Testis (tissue), 3 donors: ENCODE measurements around the gene CHRNA10. TPM values are rescaled to one million over a fixed set of nuclear protein-coding genes. Genes with fewer than 3 reads are reported as not detected.
A peak's percentile ranks its signal among the peaks of the same experiment; 100 is the strongest.

Experiments
- DNase-seq: peaks from one replicate; pipeline ENCODE4 v3.0.0-alpha.2; 2019
- H3K27ac ChIP-seq, 2 donors: fragments of 200-600 bp; sonication (generic); one replicate each; pipeline ENCODE4 v1.5.1; 2019
- H3K27me3 ChIP-seq: fragments of 200-600 bp; sonication (generic); one replicate; pipeline ENCODE4 v1.5.1; 2019
- H3K36me3 ChIP-seq: fragments of 200-600 bp; sonication (generic); one replicate; pipeline ENCODE4 v1.5.1; 2017; ENCODE audit warnings: low read depth; ENCODE audit errors: missing control alignments
- H3K4me1 ChIP-seq: fragments of 200-600 bp; sonication (generic); one replicate; pipeline ENCODE4 v1.5.1; 2019
- H3K4me3 ChIP-seq, 2 donors: fragments of 200-600 bp; sonication (generic); one replicate each; pipeline ENCODE4 v1.5.1; 2017 to 2019
- H3K9me3 ChIP-seq: fragments of 200-600 bp; sonication (generic); one replicate; pipeline ENCODE4 v1.5.1; 2017
- POLR2A ChIP-seq: fragments of 450-650 bp; IDR thresholded peaks from one replicate; pipeline ENCODE4 v1.6.1; 2017; ENCODE audit warnings: antibody characterized with exemption, mild to moderate bottlenecking, moderate library complexity
- WGBS, 2 donors: methylation state at CpG; one replicate each; pipeline ENCODE4 v1.1.5; 2018; 5-methylcytosine and 5-hydroxymethylcytosine counted together
- intact Hi-C: fragments of 100-400 bp; cut with DNase I; formaldehyde crosslinking; loops from one replicate; pipeline ENCODE4 v1.15.1; 2023; ENCODE audit warnings: low total_unique reads
- polyA plus RNA-seq: library from polyadenylated mRNA; stranded (reverse); fragments of 350-450 nt; fragmentation: Illumina TruSeq; extraction: RNeasy Lipid Tissue Mini Kit (QIAGEN cat#74804); gene quantifications from one replicate; pipeline ENCODE4 v1.2.3, GENCODE V29; 2014; ENCODE audit warnings: low read depth, low replicate concordance; ENCODE audit not compliant: insufficient read depth
- total RNA-seq, 2 donors: library from RNA; depleted of rRNA; stranded (reverse); fragments of >200 nt; gene quantifications; one replicate each; pipeline ENCODE4 v1.2.3, GENCODE V29; 2016
- TF ChIP-seq, protein P1 (sequence below), 3 experiments: fragments of 450-650 bp in 2 of 3; fragments of 200-600 bp in 1 of 3; sonication (generic) in 1 of 3; IDR thresholded peaks; one replicate each; pipeline ENCODE4 v1.5.1; 2016 to 2019; ENCODE audit warnings: antibody characterized with exemption in 3 of 3, mild to moderate bottlenecking in 2 of 3, moderate library complexity in 1 of 3

Gene CHRNA10
- total and polyA plus RNA-seq, 3 donors from 2014 or later, result 1.8 to 4.5 (median 2.5) TPM

DNA sequence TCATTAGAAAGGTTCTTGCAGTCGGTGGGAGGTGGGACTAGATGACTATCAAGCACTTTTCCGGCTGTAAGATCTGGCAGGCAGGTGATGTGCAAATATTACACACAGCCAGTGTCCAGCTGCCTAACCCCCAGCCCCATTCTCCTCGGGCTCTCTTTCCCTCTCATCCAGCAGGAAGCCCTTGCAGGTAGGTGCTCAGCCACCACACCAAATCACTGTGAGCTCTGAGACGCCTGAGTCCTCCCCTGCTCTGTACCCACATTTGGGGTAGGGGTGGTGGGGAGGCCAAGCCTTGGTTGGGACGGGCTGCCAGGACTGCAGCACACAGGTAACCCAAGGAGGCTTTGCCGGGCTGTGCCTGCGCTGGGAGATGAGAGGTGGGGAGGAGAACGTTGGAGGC lies 30.0 kb downstream of the CHRNA10 start:
- Histone ChIP-seq H3K4me3 (peak overlapping the region in 1 of 2 donors; percentile 53), H3K36me3 (no peaks in the 10 kb centered on the region), H3K27me3 (no peaks in the 10 kb centered on the region), H3K27ac (peak overlapping the region in 1 of 2 donors; percentile 69), H3K9me3 (no peaks in the 10 kb centered on the region), H3K4me1 (no peaks in the 10 kb centered on the region)
- TF ChIP-seq, protein P1, sequence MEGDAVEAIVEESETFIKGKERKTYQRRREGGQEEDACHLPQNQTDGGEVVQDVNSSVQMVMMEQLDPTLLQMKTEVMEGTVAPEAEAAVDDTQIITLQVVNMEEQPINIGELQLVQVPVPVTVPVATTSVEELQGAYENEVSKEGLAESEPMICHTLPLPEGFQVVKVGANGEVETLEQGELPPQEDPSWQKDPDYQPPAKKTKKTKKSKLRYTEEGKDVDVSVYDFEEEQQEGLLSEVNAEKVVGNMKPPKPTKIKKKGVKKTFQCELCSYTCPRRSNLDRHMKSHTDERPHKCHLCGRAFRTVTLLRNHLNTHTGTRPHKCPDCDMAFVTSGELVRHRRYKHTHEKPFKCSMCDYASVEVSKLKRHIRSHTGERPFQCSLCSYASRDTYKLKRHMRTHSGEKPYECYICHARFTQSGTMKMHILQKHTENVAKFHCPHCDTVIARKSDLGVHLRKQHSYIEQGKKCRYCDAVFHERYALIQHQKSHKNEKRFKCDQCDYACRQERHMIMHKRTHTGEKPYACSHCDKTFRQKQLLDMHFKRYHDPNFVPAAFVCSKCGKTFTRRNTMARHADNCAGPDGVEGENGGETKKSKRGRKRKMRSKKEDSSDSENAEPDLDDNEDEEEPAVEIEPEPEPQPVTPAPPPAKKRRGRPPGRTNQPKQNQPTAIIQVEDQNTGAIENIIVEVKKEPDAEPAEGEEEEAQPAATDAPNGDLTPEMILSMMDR (IDR thresholded peaks at IDR 0.05), result no peak
- TF ChIP-seq POLR2A, result no peak
- WGBS, 2 donors, result 38 to 50% methylated on average over 7 to 8 of the region's 8 CpGs
- intact Hi-C loops, result no loop called here
- DNase-seq, result no peak

GRCh38 chr11:3639841-3640240 lies 31.3 kb downstream of the CHRNA10 start:
- WGBS, 2 donors, result 89 to 94% methylated on average over 13 to 14 of the region's 14 CpGs
- intact Hi-C loops, result no loop called here

DNA sequence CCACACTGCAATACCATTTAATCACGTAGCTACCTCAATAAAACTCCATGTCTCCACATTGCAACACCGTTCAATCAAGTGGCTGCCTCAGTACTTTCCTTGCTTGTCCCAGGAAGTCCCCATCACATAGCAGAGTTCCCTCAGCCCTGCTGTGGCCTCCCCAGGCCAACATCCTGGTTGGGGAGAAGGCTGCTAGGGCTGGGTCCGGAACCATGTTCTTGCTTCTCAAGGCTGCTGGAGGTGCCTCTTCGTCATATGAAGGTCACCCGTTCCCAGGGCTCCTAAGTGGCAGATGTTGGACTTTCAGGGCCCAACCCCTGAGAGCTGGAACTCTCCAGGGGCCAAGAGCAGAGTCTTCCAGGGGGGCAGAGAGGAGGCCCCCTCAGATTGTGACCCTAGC lies 32.7 kb downstream of the CHRNA10 start:
- no peak for TF ChIP-seq POLR2A
- TF ChIP-seq, protein P1 (IDR thresholded peaks at IDR 0.05), result no peak
- intact Hi-C loops, result no loop called here
- Histone ChIP-seq H3K27ac (no peak overlapping the region), H3K9me3 (no peaks in the 10 kb centered on the region), H3K4me3 (no peak overlapping the region), H3K36me3 (no peaks in the 10 kb centered on the region), H3K4me1 (no peaks in the 10 kb centered on the region), H3K27me3 (no peaks in the 10 kb centered on the region)
- 85 to 89% methylated on average over 5 of the region's 5 CpGs for WGBS, 2 donors
- no peak for DNase-seq

More at GRCh38 chr11:3639841-3640240, 31.3 kb downstream of the CHRNA10 start:
- TF ChIP-seq POLR2A, result no peak
- TF ChIP-seq, protein P1 (IDR thresholded peaks at IDR 0.05), result no peak
- Histone ChIP-seq H3K27ac (no peak overlapping the region), H3K4me3 (no peak overlapping the region), H3K27me3 (no peaks in the 10 kb centered on the region), H3K4me1 (no peaks in the 10 kb centered on the region), H3K36me3 (no peaks in the 10 kb centered on the region), H3K9me3 (no peaks in the 10 kb centered on the region)
- no peak for DNase-seq

DNA sequence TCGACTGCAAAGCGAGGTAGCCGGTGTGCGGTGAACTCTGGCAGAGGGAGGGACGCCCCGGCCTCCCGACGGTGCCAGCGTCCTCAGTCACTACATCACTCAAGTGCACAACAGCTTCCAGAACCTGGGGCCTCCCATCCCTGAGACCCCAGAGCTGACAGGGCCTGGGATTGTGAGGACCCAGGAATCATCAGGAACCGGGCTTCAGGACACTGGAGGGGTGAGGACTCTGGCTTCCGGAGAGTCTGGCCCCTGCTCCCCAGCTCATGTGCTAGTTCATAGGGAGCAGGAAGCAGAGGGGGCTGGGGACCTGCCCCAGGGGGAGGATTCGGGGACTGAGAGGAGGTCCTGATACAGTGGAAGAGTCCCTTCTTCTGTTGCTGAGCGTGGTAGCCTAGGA lies 34.0 kb downstream of the CHRNA10 start:
- TF ChIP-seq POLR2A, result no peak
- TF ChIP-seq, protein P1 (IDR thresholded peaks at IDR 0.05), result no peak
- WGBS, 2 donors, result 81 to 97% methylated on average over 7 to 13 of the region's 13 CpGs
- intact Hi-C loops, result no loop called here
- DNase-seq, result no peak
- Histone ChIP-seq H3K4me1 (no peaks in the 10 kb centered on the region), H3K9me3 (no peaks in the 10 kb centered on the region), H3K36me3 (no peaks in the 10 kb centered on the region), H3K4me3 (no peak overlapping the region), H3K27ac (no peak overlapping the region), H3K27me3 (no peaks in the 10 kb centered on the region)

DNA sequence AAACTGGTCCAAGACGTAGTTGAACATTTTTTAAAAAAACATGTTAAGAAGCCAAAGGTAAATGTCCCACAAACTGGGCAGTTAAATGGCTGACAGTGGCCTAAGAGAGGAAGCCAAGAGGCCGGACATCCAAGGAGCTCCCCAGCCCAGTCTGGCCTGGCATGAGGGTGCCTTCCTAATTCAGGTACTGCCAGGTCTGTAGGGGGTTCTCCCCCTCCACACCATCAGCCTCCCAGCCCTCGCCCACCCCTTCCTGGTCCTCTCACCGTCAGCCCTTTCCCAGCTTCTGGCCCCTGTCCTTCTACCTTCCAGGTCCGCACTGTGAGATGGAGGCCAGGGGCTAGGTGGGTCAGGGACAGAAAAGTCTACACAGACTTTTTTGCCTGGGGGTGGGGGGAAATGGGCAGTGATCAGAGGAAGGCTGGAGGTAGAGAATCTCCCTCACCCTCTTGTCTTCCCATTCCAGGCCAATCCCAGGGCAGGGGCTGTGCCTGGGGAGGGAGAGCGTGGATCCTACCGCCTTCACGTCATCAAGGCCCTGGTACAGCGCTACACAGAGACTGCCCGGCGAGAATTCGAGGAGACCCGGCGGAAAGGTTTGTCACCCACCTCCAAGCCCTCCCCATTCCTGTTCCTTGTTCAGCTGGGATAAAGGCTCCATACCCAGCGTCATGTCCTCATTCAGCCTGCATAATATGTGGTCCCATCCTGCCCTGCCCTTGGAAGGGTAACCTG lies 35.4 kb downstream of the CHRNA10 start:
- DNase-seq, result no peak
- no peak for TF ChIP-seq POLR2A
- TF ChIP-seq, protein P1 (IDR thresholded peaks at IDR 0.05), result no peak
- intact Hi-C loops, result no loop called here
- 92% methylated on average over 15 of the region's 15 CpGs for WGBS, 2 donors
- no peaks in the 10 kb centered on the region for H3K36me3 ChIP-seq
- no peaks in the 10 kb centered on the region for H3K4me1 ChIP-seq
- H3K4me3 ChIP-seq, result no peak overlapping the region
- no peaks in the 10 kb centered on the region for H3K27me3 ChIP-seq
- no peaks in the 10 kb centered on the region for H3K9me3 ChIP-seq
- H3K27ac ChIP-seq, result no peak overlapping the region
